Kidney glomerular epithelial cell (primary cell): ENCODE results near the gene ATP2C2.
"Not testable (repeated sequence)": the region's sequence is repeated elsewhere in the genome, so short reads cannot be mapped to it uniquely, and the experiment has no call there.

Experiments used
- DNase-seq: peaks from one replicate; lab custom pipeline; 2025; lab: John Stamatoyannopoulos, UW

The ATP2C2 gene

GRCh38 chr16:84451010-84451676 lies 82.8 kb downstream of the ATP2C2 start:
- DNase-seq = not testable (repeated sequence)

- DNase-seq = no peak
Measured at GRCh38 chr16:84451781-84452180, 83.4 kb downstream of the ATP2C2 start.

GRCh38 chr16:84453061-84453752 lies 84.9 kb downstream of the ATP2C2 start:
- DNase-seq = no peak

GRCh38 chr16:84454611-84455010 lies 86.3 kb downstream of the ATP2C2 start:
- DNase-seq = no peak

- DNase-seq = no peak
Measured at GRCh38 chr16:84455031-84455430, 86.7 kb downstream of the ATP2C2 start.

GRCh38 chr16:84458606-84459532 lies 90.5 kb downstream of the ATP2C2 start:
- no peak for DNase-seq

GRCh38 chr16:84459533-84459894 lies 91.2 kb downstream of the ATP2C2 start:
- no peak for DNase-seq

- no peak for DNase-seq
Measured at GRCh38 chr16:84459941-84460405, 91.6 kb downstream of the ATP2C2 start.

GRCh38 chr16:84460406-84461028 lies 92.2 kb downstream of the ATP2C2 start:
- no peak for DNase-seq

- DNase-seq = no peak
Measured at GRCh38 chr16:84461029-84461412, 92.7 kb downstream of the ATP2C2 start.

GRCh38 chr16:84461413-84462295 lies 93.3 kb downstream of the ATP2C2 start:
- no peak for DNase-seq

GRCh38 chr16:84462296-84463210 lies 94.2 kb downstream of the ATP2C2 start:
- DNase-seq = no peak

GRCh38 chr16:84463221-84463620 lies 94.9 kb downstream of the ATP2C2 start:
- no peak for DNase-seq

GRCh38 chr16:84464116-84464515 lies 95.8 kb downstream of the ATP2C2 start:
- DNase-seq = no peak

- DNase-seq = no peak
Measured at GRCh38 chr16:84465154-84465553, 96.8 kb downstream of the ATP2C2 start.

- DNase-seq = no peak
Measured at GRCh38 chr16:84466692-84467091, 98.4 kb downstream of the ATP2C2 start.

GRCh38 chr16:84467256-84467655 lies 98.9 kb downstream of the ATP2C2 start:
- DNase-seq = no peak

GRCh38 chr16:84467709-84468108 lies 99.4 kb downstream of the ATP2C2 start:
- no peak for DNase-seq

- no peak for DNase-seq
Measured at GRCh38 chr16:84471316-84471715, 103.0 kb downstream of the ATP2C2 start.

GRCh38 chr16:84471966-84472365 lies 103.6 kb downstream of the ATP2C2 start:
- DNase-seq = no peak
